ENCODE data around the gene SERPINF2.

GRCh38 chr17:1776857-1777256 is 34.2 kb downstream of the SERPINF2 start:
- TF ChIP-seq CTCF (IDR thresholded peaks at IDR 0.05; ENCODE audit: poor library complexity, severe bottlenecking) (no peak), POLR2AphosphoS5 (IDR thresholded peaks at IDR 0.05) (no peak), EZH2 (IDR thresholded peaks at IDR 0.05; ENCODE audit: borderline replicate concordance, insufficient read depth, low read length, poor library complexity, severe bottlenecking) (no peak)

All from neural cell (in vitro differentiated cells).